ENCODE results near the gene AFF3.

- no peak for TF ChIP-seq L3MBTL2 (conservative IDR thresholded peaks at IDR 0.05)
- no peak for TF ChIP-seq TARDBP (IDR thresholded peaks at IDR 0.05)
- no peak for TF ChIP-seq BHLHE40 (IDR thresholded peaks at IDR 0.05; ENCODE audit: borderline replicate concordance)
- no peak for TF ChIP-seq SP1 (IDR thresholded peaks at IDR 0.05)
- no peak for TF ChIP-seq FOXA1 (IDR thresholded peaks at IDR 0.05)
- TF ChIP-seq FOXM1 (IDR thresholded peaks at IDR 0.05; ENCODE audit: borderline replicate concordance) = no peak
- no peak for TF ChIP-seq NFRKB (IDR thresholded peaks at IDR 0.05)
Measured at GRCh38 chr2:100019499-100019898, 122.9 kb downstream of the AFF3 start.

Measured in HEK293T (cell line).